ENCODE results near the gene NPR2.

DNA sequence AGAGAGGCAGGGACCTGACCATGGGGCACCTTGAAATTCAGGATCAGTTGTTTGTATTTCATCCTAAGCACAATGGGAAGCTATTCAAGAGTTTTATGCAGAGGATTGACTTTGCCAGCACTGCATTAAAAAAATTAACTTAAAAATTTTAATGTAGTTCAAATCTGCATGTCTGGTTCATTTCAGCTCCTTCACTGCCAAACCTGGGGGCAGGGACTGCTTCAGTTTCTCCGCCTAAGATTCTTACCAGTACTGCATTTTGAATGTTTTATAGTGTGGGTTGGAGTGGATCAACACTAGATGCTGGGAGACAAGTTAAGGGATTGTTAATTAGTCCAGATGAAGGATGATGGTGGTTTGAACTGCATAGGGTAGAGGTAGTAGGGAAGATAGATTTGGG, 21.6 kb upstream of the NPR2 start:
- TF ChIP-seq, protein P1, sequence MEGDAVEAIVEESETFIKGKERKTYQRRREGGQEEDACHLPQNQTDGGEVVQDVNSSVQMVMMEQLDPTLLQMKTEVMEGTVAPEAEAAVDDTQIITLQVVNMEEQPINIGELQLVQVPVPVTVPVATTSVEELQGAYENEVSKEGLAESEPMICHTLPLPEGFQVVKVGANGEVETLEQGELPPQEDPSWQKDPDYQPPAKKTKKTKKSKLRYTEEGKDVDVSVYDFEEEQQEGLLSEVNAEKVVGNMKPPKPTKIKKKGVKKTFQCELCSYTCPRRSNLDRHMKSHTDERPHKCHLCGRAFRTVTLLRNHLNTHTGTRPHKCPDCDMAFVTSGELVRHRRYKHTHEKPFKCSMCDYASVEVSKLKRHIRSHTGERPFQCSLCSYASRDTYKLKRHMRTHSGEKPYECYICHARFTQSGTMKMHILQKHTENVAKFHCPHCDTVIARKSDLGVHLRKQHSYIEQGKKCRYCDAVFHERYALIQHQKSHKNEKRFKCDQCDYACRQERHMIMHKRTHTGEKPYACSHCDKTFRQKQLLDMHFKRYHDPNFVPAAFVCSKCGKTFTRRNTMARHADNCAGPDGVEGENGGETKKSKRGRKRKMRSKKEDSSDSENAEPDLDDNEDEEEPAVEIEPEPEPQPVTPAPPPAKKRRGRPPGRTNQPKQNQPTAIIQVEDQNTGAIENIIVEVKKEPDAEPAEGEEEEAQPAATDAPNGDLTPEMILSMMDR (IDR thresholded peaks at IDR 0.05; ENCODE audit: low read depth, low read length) = no peak
- no peak for TF ChIP-seq EZH2phosphoT487 (IDR thresholded peaks at IDR 0.05; ENCODE audit: low read depth)

All from OCI-LY3 (cell line).